ENCODE measurements around the gene C2CD3. TPM values are rescaled to one million over a fixed set of nuclear protein-coding genes. Genes with fewer than 3 reads are reported as not detected.

The C2CD3 gene
- total and polyA plus RNA-seq, 2 of the 4 experiments (the other 2 are of a cell fraction): 11.1 to 19.2 TPM

GRCh38 chr11:74100735-74101134 lies 70.1 kb downstream of the C2CD3 start:
- no peaks in the 10 kb centered on the region for H3K9me3 ChIP-seq (ENCODE audit: control insufficient read depth, insufficient read depth, low read length)
- no peak overlapping the region for H2AFZ ChIP-seq (replicated peaks; ENCODE audit: low read length, poor library complexity)
- H2AK9ac ChIP-seq (replicated peaks; ENCODE audit: low read depth, low read length, poor library complexity): no peak overlapping the region
- H2BK15ac ChIP-seq (ENCODE audit: low read depth, low read length): no peak overlapping the region
- no TSS peak for BruUV-seq (replicated peaks)
- no peak overlapping the region for H3K14ac ChIP-seq (replicated peaks; ENCODE audit: low read depth, low read length)
- in situ Hi-C loops (cut with MboI; ENCODE audit: low sequenced_read_pairs) (no loop called here), intact Hi-C loops (cut with micrococcal nuclease) (no loop called here), dilution Hi-C loops (cut with HindIII; ENCODE audit: low sequenced_read_pairs, unreplicated experiment) (no loop called here)
- no peak overlapping the region for H2BK120ac ChIP-seq (ENCODE audit: low read depth, low read length)
- H3K9ac ChIP-seq (ENCODE audit: low read depth, low read length): no peak overlapping the region
- H3K79me1 ChIP-seq (ENCODE audit: low read depth in 1 of 2, low read length in 2 of 2): no peaks in the 10 kb centered on the region
- H3K9me1 ChIP-seq (ENCODE audit: insufficient read depth, low read length): 0 out of 2 replicates have a peak, but pooled peaks cover 2% of the 10 kb centered on the region
- H3K18ac ChIP-seq (ENCODE audit: low read depth, low read length): no peak overlapping the region
- no peak for DNase-seq
- no peak overlapping the region for H4K8ac ChIP-seq (ENCODE audit: low read depth in 2 of 2, low read length in 2 of 2)
- no peak for ATAC-seq (ENCODE audit: low read depth)
- no peak overlapping the region for H4K5ac ChIP-seq (ENCODE audit: low read depth, low read length)
- no peak overlapping the region for H3K4ac ChIP-seq (ENCODE audit: low read depth, low read length)
- H3K4me2 ChIP-seq (ENCODE audit: low read depth, low read length): no peak overlapping the region
- no peaks in the 10 kb centered on the region for H3K4me1 ChIP-seq (ENCODE audit: control insufficient read depth, insufficient read depth, low read length)
- no peak overlapping the region for H2BK5ac ChIP-seq (ENCODE audit: low read depth, low read length, poor library complexity, severe bottlenecking)
- TF ChIP-seq NFE2L2 (IDR thresholded peaks at IDR 0.05; ENCODE audit: low read depth, low read length) (no peak), USF2 (IDR thresholded peaks at IDR 0.05; ENCODE audit: low read depth, low read length) (no peak), BHLHE40 (IDR thresholded peaks at IDR 0.05; ENCODE audit: low read depth, low read length) (no peak), ELK1 (IDR thresholded peaks at IDR 0.05; ENCODE audit: borderline replicate concordance, low read depth, low read length) (no peak), MXI1 (IDR thresholded peaks at IDR 0.05; ENCODE audit: borderline replicate concordance, low read depth, low read length) (no peak), RCOR1 (IDR thresholded peaks at IDR 0.05; ENCODE audit: insufficient replicate concordance, low read length) (no peak), FOS (IDR thresholded peaks at IDR 0.05; ENCODE audit: low read depth, low read length) (no peak), CEBPB (IDR thresholded peaks at IDR 0.05; ENCODE audit: low read depth, low read length) (no peak), SMC3 (IDR thresholded peaks at IDR 0.05; ENCODE audit: low read depth, low read length) (no peak), MAFK (IDR thresholded peaks at IDR 0.05; ENCODE audit: low read depth, low read length) (no peak), MAZ (IDR thresholded peaks at IDR 0.05; ENCODE audit: borderline replicate concordance, low read depth, low read length) (no peak), RFX5 (IDR thresholded peaks at IDR 0.05; ENCODE audit: low read depth, low read length) (no peak), POLR2A (IDR thresholded peaks at IDR 0.05; ENCODE audit: low read depth, low read length) (no peak), CHD1 (IDR thresholded peaks at IDR 0.05; ENCODE audit: low read depth, low read length) (no peak), CTCF (conservative IDR thresholded peaks at IDR 0.05; ENCODE audit: low read depth, low read length) (no peak), RAD21 (IDR thresholded peaks at IDR 0.05; ENCODE audit: low read length) (no peak)
- no peaks in the 10 kb centered on the region for H4K20me1 ChIP-seq (ENCODE audit: insufficient read depth, low read length)
- no peak overlapping the region for H3K4me3 ChIP-seq (ENCODE audit: insufficient read depth, low read depth, low read length)
- POLR2A ChIA-PET (ENCODE audit: unreplicated experiment): no interaction called here
- H3K27ac ChIP-seq (ENCODE audit: insufficient read depth, low read length): no peak overlapping the region
- H3K56ac ChIP-seq (ENCODE audit: extremely low read depth, insufficient read depth, low read length): no peak overlapping the region
- H3K27me3 ChIP-seq (ENCODE audit: control insufficient read depth, insufficient read depth, low read length): no peaks in the 10 kb centered on the region
- H3K36me3 ChIP-seq (ENCODE audit: control insufficient read depth, insufficient read depth, low read length): peaks cover 9% of the 10 kb centered on the region
- H3K23ac ChIP-seq (ENCODE audit: low read depth, low read length): no peak overlapping the region
- no CpG with 5 or more reads among the region's 1 CpG for WGBS, 2 experiments (ENCODE audit: extremely low coverage in 2 of 2, insufficient read length in 1 of 2)
- H2AK5ac ChIP-seq (ENCODE audit: low read depth, low read length): no peak overlapping the region
- no peak overlapping the region for H4K91ac ChIP-seq (ENCODE audit: insufficient read depth, low read depth, low read length)
- H2BK20ac ChIP-seq (ENCODE audit: low read depth, low read length): no peak overlapping the region
- CTCF ChIA-PET: no interaction called here
